Mucosa of descending colon (tissue), 3 donors: Measurements from ENCODE around the gene EEF1G. TPM values are rescaled to one million over a fixed set of nuclear protein-coding genes. Genes with fewer than 3 reads are reported as not detected.

Source experiments
- ATAC-seq: fragments of 200-7000 bp; cut with Tn5 transposase; one replicate; pipeline ENCODE4 v1.9.1; 2020; ENCODE audit warnings: mild to moderate bottlenecking, moderate library complexity
- DNase-seq, 3 donors: peaks; one replicate each; pipeline ENCODE4 v3.0.0-alpha.2; 2020
- H3K36me3 ChIP-seq: fragments of 200-600 bp; one replicate; pipeline ENCODE4 v1.8.0; 2021; ENCODE audit warnings: low read depth, mild to moderate bottlenecking
- H3K4me1 ChIP-seq: fragments of 200-600 bp; one replicate; pipeline ENCODE4 v1.8.0; 2021; ENCODE audit warnings: low read depth, mild to moderate bottlenecking
- H3K4me3 ChIP-seq: fragments of 200-600 bp; one replicate; pipeline ENCODE4 v1.8.0; 2021; ENCODE audit warnings: mild to moderate bottlenecking
- H3K9me3 ChIP-seq: fragments of 200-600 bp; one replicate; pipeline ENCODE4 v1.8.0; 2021; ENCODE audit warnings: mild to moderate bottlenecking
- intact Hi-C, 2 donors: fragments of 100-400 bp; cut with DNase I in 1 of 2; cut with micrococcal nuclease in 1 of 2; formaldehyde crosslinking; loops; one replicate each; pipeline versions ENCODE4 v1.11.0 to v1.11.1; 2022; cut with DNase I, micrococcal nuclease
- total RNA-seq, 3 donors: library from RNA; stranded (reverse); fragmentation: NEBNext Ultra II Directional in 2 of 3; extraction: Animal tissue kit (Norgen Biotek cat#: 25700) in 2 of 3; gene quantifications; one replicate each; pipeline versions ENCODE4 v1.2.1 to v1.2.4, GENCODE V29; 2021 to 2023
- TF ChIP-seq, protein P1 (sequence below): fragments of 200-600 bp; IDR thresholded peaks from one replicate; pipeline ENCODE4 v1.8.0; 2022; ENCODE audit warnings: antibody characterized with exemption, mild to moderate bottlenecking
- donor health status: DM: no; HTN: no; CAD: no; lungs with moderate emphysema.
- donor health status: DM: no; HTN: no; CAD: no.
- donor health status: DM: no; HTN: yes; CAD: no.

Gene EEF1G
- total RNA-seq, 3 donors from 2014 or later = 1,059 to 1,365 (median 1,164) TPM

DNA sequence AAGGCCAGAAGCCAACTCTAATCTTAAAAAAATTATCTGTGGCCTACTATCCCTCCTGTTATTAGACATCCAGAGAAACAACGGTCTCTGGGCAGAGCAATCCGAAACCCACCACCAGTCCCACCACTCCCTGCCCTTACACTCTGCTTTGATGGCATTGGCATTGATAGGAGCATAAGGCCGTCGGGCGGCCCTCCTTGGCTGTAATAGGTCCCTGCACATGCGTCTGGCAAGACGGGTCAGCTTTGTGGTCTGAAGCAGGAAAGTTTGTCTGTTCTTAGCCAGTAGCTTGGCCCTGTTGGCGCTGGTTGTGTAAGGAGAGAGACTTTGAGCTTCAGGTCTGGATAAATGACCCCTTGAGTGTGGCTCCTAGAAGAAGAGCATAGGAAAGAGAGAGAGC is 21.4 kb upstream of the EEF1G start:
- DNase-seq (peak in 2 of 3 donors; percentile 3 to 34), ATAC-seq (no peak)
- no peak overlapping the region for H3K4me3 ChIP-seq
- H3K36me3 ChIP-seq = no peaks in the 10 kb centered on the region
- no peaks in the 10 kb centered on the region for H3K9me3 ChIP-seq
- TF ChIP-seq, protein P1, sequence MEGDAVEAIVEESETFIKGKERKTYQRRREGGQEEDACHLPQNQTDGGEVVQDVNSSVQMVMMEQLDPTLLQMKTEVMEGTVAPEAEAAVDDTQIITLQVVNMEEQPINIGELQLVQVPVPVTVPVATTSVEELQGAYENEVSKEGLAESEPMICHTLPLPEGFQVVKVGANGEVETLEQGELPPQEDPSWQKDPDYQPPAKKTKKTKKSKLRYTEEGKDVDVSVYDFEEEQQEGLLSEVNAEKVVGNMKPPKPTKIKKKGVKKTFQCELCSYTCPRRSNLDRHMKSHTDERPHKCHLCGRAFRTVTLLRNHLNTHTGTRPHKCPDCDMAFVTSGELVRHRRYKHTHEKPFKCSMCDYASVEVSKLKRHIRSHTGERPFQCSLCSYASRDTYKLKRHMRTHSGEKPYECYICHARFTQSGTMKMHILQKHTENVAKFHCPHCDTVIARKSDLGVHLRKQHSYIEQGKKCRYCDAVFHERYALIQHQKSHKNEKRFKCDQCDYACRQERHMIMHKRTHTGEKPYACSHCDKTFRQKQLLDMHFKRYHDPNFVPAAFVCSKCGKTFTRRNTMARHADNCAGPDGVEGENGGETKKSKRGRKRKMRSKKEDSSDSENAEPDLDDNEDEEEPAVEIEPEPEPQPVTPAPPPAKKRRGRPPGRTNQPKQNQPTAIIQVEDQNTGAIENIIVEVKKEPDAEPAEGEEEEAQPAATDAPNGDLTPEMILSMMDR = no peak
- intact Hi-C loops = no loop called here
- peaks cover 31% of the 10 kb centered on the region for H3K4me1 ChIP-seq

DNA sequence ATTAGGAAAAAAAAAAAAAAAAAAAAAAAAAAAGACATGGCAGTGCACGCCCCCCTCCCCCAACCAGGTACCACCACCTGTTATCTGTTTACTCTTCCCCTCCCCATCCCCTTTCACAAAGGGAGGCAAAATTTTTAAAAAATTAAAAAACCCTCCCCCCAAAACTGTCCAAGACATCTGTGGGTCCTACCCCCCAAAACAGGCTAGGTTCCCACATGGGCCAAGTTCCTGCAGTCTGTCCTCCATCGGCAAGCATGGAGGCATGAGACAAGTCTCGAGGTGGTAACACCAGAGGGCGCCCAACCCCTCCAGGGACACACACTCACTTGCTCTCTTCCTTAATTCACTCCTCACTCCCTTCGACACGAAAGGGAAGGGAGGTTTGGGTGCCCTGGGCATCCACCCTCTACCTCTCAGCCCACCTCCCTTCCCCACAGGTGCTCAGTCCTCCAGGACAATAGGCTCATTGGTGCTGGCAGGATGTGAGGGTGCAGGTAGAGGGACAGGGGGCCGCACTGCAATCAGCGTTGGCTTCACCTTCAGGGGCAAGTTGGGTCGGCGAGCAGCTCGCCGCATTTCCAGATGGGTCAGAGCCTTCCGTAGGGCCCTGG is 19.8 kb upstream of the EEF1G start:
- Histone ChIP-seq H3K9me3 (no peaks in the 10 kb centered on the region), H3K36me3 (no peaks in the 10 kb centered on the region), H3K4me1 (peaks cover 20% of the 10 kb centered on the region), H3K4me3 (no peak overlapping the region)
- intact Hi-C loops = no loop called here
- DNase-seq = peak; percentile 85 to 95 (median 89)
- TF ChIP-seq, protein P1 = peak; percentile 61
- ATAC-seq = peak; percentile 47

DNA sequence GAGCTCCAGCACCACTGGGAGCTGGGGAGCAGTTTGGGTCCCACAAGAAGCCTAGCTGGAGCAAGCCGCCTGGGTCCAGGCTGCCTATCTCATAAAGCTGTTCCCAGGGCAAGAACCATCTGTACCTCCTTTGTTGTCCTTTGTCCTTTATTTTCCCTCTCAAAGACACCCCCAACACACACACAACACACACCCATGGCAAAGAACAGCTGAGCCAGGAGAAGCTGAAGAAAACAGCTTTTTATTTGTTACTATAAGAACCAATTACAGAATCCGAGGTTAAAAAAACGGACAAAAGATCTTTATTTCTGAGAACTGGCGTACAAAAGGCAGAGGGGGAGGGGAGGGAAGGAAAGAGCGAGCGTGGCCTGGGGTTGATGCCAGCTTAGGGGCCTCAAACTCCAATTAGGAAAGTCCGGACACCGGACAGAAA is 19.3 kb upstream of the EEF1G start:
- no peak for ATAC-seq
- H3K4me3 ChIP-seq = no peak overlapping the region
- no peaks in the 10 kb centered on the region for H3K36me3 ChIP-seq
- no peaks in the 10 kb centered on the region for H3K9me3 ChIP-seq
- TF ChIP-seq, protein P1 = no peak
- peak in 2 of 3 donors; percentile 28 to 43 for DNase-seq
- intact Hi-C loops = no loop called here
- H3K4me1 ChIP-seq = peaks cover 20% of the 10 kb centered on the region

DNA sequence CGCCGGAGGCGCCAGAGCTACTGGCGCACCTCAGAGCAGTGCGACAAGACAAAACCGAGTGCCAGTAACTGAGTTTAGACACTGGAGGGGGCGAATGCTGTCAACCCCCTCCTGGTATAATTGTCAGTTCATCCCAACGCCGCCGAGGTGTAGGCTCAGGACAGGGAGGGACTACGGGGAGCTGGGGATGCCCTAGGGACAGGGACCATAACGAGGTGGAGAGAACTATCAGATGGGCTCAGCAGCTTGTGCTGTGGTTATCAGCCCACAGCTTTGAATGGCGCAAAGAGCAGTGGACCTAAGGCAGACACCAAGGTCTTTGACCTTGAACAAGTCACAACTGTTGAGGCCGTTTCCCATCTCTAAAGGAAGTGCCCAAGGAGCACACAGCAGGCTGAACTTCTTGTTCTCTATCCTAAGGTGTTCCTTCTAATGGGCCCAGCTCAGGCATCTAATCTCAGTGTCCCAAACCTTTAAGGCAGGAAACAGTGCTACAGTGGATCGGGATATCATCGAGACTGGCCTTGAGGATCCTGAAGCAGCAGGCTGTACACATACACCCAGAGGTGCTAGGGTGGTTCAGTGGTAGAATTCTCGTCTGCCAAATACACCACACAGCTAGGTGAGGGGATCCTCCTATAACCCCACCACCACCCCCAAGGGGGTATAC is 18.6 kb upstream of the EEF1G start:
- ATAC-seq (no peak), DNase-seq (no peak)
- H3K4me1 ChIP-seq = peaks cover 20% of the 10 kb centered on the region
- intact Hi-C loops = no loop called here
- H3K36me3 ChIP-seq = no peaks in the 10 kb centered on the region
- no peaks in the 10 kb centered on the region for H3K9me3 ChIP-seq
- no peak overlapping the region for H3K4me3 ChIP-seq
- TF ChIP-seq, protein P1 = no peak

DNA sequence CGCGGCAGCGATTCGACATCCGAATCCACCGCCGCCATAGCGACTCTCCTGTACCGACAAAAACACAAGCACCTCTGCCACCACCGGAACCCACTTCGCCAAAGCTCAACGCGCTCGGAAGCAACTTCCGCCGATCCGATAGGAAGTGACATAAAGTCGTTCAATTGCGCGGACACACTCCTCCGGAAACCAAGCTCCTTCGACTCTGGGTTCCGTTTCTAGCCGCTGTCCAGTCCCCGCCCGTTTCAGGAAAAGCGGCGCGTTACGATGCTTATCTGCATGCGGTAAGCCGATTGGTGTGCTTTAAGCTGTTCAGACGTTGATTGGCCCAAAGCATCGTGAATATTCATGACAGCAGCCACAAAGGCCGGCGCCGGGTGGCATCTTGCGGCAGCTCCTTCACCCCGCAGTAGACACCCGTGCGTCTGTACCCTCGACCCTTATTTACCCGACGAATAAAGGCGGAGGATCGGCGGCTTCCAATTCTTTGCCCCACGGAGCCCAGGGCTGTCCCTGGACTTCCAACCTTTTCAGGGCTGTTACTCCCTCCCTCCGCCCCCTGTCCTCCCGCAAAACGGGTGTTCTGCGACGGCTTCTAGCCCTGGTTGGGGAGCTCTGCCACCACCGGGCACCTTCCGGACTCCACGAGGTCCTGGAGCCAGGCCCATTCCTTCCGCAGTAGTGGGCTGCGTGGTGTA is 17.9 kb upstream of the EEF1G start, which contains the start of gene TUT1:
Gene TUT1 (minus strand): TSS at position 76 of the 698 bp plus-strand sequence. CDS start 38 bp downstream, at position 38.
- no peaks in the 10 kb centered on the region for H3K36me3 ChIP-seq
- peak; percentile 92 for ATAC-seq
- TF ChIP-seq, protein P1 = no peak
- peak; percentile 96 to 97 (median 97) for DNase-seq
- H3K4me3 ChIP-seq = peak within 1 kb of the TSS; percentile 67
- intact Hi-C loops = no loop called here
- H3K9me3 ChIP-seq = no peaks in the 10 kb centered on the region
- H3K4me1 ChIP-seq = peaks cover 20% of the 10 kb centered on the region
